ENCODE results near the gene CAMK1G.

The CAMK1G gene

DNA sequence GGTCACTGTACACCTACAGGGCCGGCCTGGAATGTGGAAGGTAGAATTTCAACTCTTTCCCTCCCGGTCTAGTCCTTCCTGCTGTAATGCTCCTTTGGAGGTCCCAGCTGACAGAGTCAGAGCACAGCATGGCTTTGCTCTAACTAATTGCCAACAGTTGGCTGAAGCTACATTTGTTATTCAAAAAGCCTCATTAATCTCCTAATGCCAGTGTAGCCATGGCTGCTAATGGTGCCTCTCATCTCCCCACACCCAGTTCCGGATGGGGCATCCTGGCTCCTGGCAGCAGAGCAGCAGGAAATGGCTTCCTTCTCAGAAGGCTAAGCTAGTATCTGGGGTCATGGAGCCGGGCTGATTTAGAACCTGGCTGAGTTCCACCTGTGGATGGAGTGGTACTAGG is 18.7 kb upstream of the CAMK1G start:
- DNase-seq (ENCODE audit: low read depth, low spot score), result no peak

DNA sequence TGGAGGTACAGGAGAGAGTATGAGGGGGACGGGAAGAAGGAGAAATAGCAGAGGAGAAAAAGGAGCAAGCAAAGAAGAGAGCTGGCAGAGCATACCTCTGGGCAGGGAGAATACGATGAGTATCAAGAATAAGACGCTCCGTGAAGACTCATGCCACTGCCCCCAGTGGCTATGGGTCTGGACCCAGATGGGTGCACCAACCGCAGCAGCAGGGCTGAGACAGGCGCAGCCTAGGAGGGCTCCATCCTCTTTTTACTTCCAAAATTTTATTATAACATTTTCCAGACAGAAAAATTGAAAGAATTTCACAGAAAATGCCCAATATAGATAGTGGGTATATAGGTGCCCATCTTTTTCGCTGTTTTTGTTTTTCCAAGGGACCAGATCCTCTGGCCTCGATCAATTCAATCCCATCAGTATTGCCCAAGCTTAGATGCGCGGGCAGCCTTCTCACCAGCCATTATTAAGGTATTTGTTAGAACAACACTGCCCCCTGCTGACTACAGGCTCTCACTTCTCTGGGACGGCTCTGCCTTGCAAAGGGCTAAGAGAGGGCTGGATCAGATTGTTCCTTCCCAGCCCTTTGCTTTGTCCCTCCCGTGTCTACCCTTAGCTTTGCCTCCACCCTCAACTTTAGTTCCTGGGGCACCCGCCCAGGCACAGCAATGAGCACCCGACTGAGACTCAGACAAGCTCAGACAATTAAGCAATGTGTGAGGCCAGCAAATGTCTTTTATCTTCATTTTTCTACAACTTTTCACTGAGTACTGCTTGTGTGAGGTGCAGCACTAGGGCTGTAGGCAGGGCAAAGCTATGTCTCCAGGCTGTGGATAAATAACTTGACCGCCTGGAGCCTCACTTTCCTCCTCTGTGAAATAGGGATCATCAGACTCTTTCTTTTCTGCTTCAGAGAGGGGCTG is 17.5 kb upstream of the CAMK1G start:
- DNase-seq (ENCODE audit: low read depth, low spot score), result peak; percentile 53

GRCh38 chr1:209567698-209568175 is 15.8 kb upstream of the CAMK1G start:
- DNase-seq (ENCODE audit: low read depth, low spot score), result no peak

GRCh38 chr1:209569455-209570207 is 13.9 kb upstream of the CAMK1G start:
- DNase-seq (ENCODE audit: low read depth, low spot score), result peak; percentile 55

DNA sequence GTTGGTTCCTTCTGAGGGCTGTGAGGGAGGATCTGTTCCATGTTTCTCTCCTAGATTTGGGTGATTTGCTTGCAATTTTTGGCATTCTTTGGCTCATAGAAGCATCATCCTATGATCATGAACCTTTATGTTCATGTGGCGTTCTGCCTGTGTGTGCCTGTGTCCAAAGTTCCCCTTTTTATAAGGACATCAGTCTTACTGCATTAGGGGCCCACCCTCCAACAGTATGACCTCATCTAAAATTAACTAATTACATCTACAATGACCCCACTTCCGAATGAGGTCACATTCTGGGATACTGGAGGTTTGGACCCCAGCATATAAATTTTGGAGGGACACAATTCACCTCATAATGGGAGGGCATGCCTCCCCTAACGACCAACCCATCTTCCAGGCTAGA is 12.8 kb upstream of the CAMK1G start:
- DNase-seq (ENCODE audit: low read depth, low spot score), result no peak

DNA sequence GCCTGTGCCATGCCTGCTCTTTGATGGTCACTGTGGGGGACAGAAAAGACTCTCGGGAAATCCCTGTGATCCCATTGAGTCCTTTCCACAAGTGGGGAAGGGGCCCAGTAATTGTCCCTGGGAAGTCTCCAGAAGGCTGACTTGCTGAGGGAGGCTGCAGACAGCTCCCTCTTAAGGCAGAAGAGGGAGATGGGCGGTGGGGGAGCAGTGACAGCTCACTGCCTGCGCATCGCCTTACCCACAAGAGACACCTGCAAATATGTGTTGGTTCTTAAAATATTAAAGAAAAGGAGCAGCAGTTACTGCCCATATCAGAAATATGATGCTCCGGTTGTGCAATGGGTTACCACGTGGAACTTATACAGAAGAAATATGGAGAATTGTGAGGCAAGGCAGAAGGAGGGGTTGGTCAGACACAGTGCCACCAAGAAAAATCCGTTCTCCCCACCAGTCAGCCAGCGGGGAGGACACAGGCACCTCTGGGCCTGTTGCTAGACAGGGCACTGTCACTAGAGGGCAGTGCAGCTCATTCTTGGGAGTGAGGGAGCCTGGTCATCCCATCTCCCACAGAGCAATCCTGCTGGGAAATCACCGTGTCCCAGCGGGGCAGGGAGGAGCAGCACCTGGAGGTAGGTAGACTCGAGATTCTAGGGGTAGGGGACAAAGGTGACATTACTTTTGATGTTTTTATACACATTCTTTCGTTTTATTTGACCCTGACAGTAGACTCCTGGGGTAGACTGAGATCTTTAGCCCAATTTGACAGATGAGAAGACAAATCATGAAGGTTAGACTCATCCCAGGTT is 6.9 kb upstream of the CAMK1G start:
- peak; percentile 36 for DNase-seq (ENCODE audit: low read depth, low spot score)

GRCh38 chr1:209577346-209577745 is 6.2 kb upstream of the CAMK1G start:
- no peak for DNase-seq (ENCODE audit: low read depth, low spot score)

- DNase-seq (ENCODE audit: low read depth, low spot score), result no peak
These were observed 2.9 kb upstream of the CAMK1G start for GRCh38 chr1:209580577-209580976.

DNA sequence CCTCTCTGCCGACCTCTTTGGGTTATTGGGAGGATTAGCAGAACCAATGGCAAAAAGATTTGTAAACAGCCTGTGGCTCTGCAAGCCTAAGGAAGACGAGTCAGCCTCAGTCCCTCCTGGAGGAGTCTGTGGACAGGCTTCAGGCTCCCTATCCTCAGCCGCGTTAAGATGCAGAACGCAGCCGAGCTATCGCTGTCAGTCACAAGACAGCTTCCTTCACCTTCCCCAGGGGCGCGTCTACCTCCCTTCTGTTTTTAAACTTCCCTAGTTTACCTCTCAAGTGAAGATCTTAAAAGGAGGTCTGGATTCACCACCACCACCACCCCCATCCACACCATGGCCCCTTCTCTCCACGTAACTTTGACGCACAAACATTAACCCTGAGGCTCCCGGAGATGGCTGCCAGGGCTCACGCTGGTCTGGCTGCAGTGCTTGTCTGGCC is 738 bp downstream of the CAMK1G start:
- DNase-seq (ENCODE audit: low read depth, low spot score), result no peak

- no peak for DNase-seq (ENCODE audit: low read depth, low spot score)
These were observed 1.7 kb downstream of the CAMK1G start for GRCh38 chr1:209585197-209585596.

GRCh38 chr1:209585672-209586071 is 2.2 kb downstream of the CAMK1G start:
- DNase-seq (ENCODE audit: low read depth, low spot score), result no peak

- DNase-seq (ENCODE audit: low read depth, low spot score), result no peak
These were observed 2.8 kb downstream of the CAMK1G start for GRCh38 chr1:209586221-209586740.

DNA sequence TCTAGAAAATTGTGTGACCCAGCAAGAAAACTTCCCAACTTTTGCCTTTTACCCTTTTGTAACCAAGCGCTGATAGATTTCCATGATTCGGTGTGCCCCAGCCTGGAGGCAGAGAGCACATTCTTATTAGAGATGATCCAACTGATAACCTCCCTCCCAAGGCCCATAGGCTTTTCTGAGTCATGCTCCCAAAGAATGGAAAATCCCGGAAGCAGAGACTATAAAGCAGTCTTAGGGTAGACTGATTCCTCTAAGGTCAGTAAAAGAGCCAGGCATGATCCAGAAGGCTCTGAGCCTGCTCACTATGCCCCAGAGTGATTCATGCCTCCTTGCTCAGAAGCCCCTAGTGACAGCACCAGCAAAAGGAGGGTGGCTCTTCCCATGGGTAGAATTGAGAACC is 4.3 kb downstream of the CAMK1G start:
- no peak for DNase-seq (ENCODE audit: low read depth, low spot score)

DNA sequence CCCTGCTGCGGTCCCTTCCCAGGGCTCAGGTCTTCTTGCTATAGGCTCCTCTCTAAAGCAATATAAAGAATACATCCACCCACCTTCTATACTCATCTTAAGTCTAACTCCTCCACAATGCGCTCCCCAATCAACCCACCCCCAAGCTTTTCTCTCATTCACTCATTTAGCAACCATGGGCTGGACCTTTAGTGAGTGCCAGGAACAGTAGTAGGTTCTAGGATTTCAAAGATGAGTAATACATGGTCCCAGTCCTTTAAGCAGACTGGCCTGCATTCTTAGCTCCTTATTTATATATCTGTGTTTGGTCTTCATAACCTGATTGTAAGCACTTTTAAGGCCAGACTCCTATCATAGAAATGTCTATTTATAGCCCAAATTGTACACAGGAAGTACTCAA is 5.9 kb downstream of the CAMK1G start:
- no peak for DNase-seq (ENCODE audit: low read depth, low spot score)

DNA sequence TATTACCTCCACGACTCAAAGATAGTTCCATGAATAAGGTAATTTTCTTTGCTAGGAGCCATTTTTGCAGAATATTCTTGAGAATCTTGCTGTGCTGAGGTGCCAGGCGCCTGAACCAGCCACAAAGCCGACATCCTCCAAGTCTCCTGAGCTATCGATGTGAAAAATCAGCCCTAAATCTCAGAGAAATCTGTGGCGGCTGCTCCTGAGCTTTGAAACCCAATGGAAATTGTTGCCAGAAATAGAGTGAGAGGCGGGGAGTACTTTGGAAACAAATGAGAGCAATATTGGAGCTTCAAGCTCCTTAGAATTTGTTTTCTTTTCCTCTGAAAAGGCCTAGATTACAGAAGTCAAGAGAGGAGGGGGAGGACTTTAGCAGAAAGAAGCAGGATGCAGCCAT is 6.3 kb downstream of the CAMK1G start:
- DNase-seq (ENCODE audit: low read depth, low spot score), result no peak

- no peak for DNase-seq (ENCODE audit: low read depth, low spot score)
These were observed 6.9 kb downstream of the CAMK1G start for GRCh38 chr1:209590405-209590804.

DNA sequence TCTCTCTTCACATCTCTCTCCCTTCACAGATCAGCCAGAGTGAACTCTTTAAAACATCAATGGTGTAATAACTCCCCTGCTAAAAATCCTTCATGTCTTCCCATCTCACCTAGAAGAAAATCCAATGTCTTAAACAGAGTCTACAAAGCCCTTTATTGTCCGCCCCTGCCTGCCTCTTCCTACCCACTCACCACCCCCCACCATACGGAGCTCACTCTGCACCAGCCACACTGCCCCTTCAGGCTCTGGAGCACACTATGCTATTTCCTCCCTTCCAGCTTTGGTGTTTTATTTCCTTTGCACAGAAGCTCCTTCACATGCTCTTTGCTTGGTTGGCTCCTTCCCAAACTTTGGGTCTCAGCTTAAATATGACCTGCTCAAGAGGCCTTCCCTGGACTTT is 10.2 kb downstream of the CAMK1G start:
- no peak for DNase-seq (ENCODE audit: low read depth, low spot score)

GRCh38 chr1:209594440-209594839 is 10.9 kb downstream of the CAMK1G start:
- no peak for DNase-seq (ENCODE audit: low read depth, low spot score)

DNA sequence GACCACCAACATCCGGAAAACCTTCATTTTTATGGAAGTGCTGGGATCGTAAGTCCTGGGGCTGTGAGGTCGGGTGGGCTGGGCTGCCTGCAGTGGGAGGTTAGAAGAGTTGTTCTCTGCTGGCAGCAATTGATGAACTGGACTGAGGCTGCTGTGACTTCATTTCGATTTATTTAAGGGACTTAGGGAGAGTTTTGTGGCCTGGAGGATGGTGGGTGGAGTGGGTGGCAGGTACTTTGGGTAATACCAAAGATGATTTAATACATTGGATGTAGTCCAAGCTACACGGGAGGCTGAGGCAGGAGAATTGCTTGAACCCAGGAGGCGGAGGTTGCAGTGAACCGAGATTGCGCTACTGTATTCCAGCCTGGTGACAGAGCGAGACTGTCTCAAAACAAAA is 11.5 kb downstream of the CAMK1G start:
- DNase-seq (ENCODE audit: low read depth, low spot score), result no peak

- no peak for DNase-seq (ENCODE audit: low read depth, low spot score)
These were observed 12.2 kb downstream of the CAMK1G start for GRCh38 chr1:209595599-209596285.

- no peak for DNase-seq (ENCODE audit: low read depth, low spot score)
These were observed 14.0 kb downstream of the CAMK1G start for GRCh38 chr1:209597499-209597898.
